Cerebellar nuclear complex (tissue), 1 donor: Measurements from ENCODE around the gene CARD14.
"Not testable (repeated sequence)": the region's sequence is repeated elsewhere in the genome, so short reads cannot be mapped to it uniquely, and the experiment has no call there.

Source experiments
- DNase-seq, 2 experiments: peaks; one replicate each; lab custom pipeline; 2025; lab: John Stamatoyannopoulos, UW

CARD14 gene

GRCh38 chr17:80223838-80224497 lies 54.1 kb downstream of the CARD14 start:
- DNase-seq: no peak

- no peak for DNase-seq
These were observed 54.9 kb downstream of the CARD14 start for GRCh38 chr17:80224683-80225082.

GRCh38 chr17:80225230-80225629 lies 55.4 kb downstream of the CARD14 start:
- no peak for DNase-seq

- DNase-seq: no peak
These were observed 57.3 kb downstream of the CARD14 start for GRCh38 chr17:80227156-80227555.

GRCh38 chr17:80227666-80228065 lies 57.8 kb downstream of the CARD14 start:
- DNase-seq: no peak

- no peak for DNase-seq
These were observed 58.6 kb downstream of the CARD14 start for GRCh38 chr17:80228477-80228876.

GRCh38 chr17:80229011-80229410 lies 59.2 kb downstream of the CARD14 start:
- no peak for DNase-seq

- DNase-seq: no peak
These were observed 62.6 kb downstream of the CARD14 start for GRCh38 chr17:80232438-80232837.

- no peak for DNase-seq
These were observed 63.4 kb downstream of the CARD14 start for GRCh38 chr17:80233202-80233601.

GRCh38 chr17:80236911-80237310 lies 67.1 kb downstream of the CARD14 start:
- no peak for DNase-seq

GRCh38 chr17:80237386-80237785 lies 67.6 kb downstream of the CARD14 start:
- DNase-seq: no peak

- DNase-seq: no peak
These were observed 72.7 kb downstream of the CARD14 start for GRCh38 chr17:80242505-80242904.

GRCh38 chr17:80243526-80244433 lies 74.0 kb downstream of the CARD14 start:
- DNase-seq: no peak

- not testable (repeated sequence) for DNase-seq
These were observed 74.6 kb downstream of the CARD14 start for GRCh38 chr17:80244448-80244847.

GRCh38 chr17:80244871-80245509 lies 75.2 kb downstream of the CARD14 start:
- no peak for DNase-seq

- no peak for DNase-seq
These were observed 75.9 kb downstream of the CARD14 start for GRCh38 chr17:80245566-80246265.

GRCh38 chr17:80246266-80246681 lies 76.4 kb downstream of the CARD14 start:
- DNase-seq: no peak

- DNase-seq: no peak
These were observed 76.9 kb downstream of the CARD14 start for GRCh38 chr17:80246726-80247125.

GRCh38 chr17:80247561-80247960 lies 77.7 kb downstream of the CARD14 start:
- no peak for DNase-seq

GRCh38 chr17:80248001-80248893 lies 78.4 kb downstream of the CARD14 start:
- no peak for DNase-seq
